Measurements from ENCODE around the gene MAP4K2. TPM values are rescaled to one million over a fixed set of nuclear protein-coding genes. Genes with fewer than 3 reads are reported as not detected.

The MAP4K2 gene
- total and polyA plus RNA-seq, 7 donors, result 9.0 to 23.5 (median 13.6) TPM

DNA sequence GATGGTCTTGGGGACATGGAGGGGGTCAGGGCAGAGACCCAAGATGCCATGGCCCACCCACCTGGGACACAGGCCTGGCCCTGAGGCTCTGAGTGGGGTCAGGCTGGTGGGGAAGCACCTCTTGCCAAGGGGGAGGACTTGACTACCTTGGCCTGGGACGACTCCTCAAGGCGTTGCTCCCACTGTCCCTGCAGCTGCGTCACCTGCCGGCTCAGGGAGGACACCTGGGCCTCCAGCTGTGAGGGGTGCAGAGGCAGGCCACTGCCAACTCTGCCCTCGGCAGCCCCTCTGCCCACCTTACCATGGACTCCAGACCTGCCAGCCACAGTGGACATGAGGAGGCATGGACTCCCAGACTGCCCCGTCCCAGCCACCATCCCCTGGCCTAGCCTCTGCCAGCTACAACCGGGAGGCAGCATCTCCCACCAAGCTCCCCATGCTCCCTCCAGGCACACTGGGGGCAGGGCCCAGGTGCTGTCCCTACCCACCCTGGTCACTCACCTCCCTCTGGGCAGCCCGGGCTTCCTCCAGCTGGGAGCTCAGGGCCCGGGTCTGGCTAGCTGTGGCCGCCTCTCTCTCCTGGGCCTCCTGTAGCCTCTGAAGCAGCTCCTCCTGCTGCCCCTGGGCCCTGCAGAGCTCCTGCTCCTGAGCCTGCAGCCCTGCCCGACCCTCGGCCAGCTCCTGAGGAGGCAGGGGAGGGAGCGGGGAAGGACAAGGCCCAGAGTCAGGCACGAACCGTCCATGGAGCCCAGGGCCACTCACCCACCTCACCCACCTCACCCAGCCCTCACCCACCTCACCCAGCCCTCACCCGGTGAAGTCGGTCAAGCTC lies 32.8 kb upstream of the MAP4K2 start:
- H3K36me3 ChIP-seq, result no peaks in the 10 kb centered on the region
- no peaks in the 10 kb centered on the region for H3K27me3 ChIP-seq
- no peaks in the 10 kb centered on the region for H3K9me3 ChIP-seq
- TF ChIP-seq EP300 (IDR thresholded peaks at IDR 0.05) (no peak), POLR2A (IDR thresholded peaks at IDR 0.05) (no peak), POLR2AphosphoS5 (IDR thresholded peaks at IDR 0.05) (no peak)
- TF ChIP-seq, protein P1, sequence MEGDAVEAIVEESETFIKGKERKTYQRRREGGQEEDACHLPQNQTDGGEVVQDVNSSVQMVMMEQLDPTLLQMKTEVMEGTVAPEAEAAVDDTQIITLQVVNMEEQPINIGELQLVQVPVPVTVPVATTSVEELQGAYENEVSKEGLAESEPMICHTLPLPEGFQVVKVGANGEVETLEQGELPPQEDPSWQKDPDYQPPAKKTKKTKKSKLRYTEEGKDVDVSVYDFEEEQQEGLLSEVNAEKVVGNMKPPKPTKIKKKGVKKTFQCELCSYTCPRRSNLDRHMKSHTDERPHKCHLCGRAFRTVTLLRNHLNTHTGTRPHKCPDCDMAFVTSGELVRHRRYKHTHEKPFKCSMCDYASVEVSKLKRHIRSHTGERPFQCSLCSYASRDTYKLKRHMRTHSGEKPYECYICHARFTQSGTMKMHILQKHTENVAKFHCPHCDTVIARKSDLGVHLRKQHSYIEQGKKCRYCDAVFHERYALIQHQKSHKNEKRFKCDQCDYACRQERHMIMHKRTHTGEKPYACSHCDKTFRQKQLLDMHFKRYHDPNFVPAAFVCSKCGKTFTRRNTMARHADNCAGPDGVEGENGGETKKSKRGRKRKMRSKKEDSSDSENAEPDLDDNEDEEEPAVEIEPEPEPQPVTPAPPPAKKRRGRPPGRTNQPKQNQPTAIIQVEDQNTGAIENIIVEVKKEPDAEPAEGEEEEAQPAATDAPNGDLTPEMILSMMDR (IDR thresholded peaks at IDR 0.05), result no peak
- H3K27ac ChIP-seq, result no peak overlapping the region
- no peaks in the 10 kb centered on the region for H3K4me1 ChIP-seq
- DNase-seq, result no peak
- H3K4me3 ChIP-seq, result no peak overlapping the region
- intact Hi-C loops (cut with DNase I), result no loop called here
- 87 to 94% methylated on average over 17 of the region's 17 CpGs for WGBS, 2 donors

DNA sequence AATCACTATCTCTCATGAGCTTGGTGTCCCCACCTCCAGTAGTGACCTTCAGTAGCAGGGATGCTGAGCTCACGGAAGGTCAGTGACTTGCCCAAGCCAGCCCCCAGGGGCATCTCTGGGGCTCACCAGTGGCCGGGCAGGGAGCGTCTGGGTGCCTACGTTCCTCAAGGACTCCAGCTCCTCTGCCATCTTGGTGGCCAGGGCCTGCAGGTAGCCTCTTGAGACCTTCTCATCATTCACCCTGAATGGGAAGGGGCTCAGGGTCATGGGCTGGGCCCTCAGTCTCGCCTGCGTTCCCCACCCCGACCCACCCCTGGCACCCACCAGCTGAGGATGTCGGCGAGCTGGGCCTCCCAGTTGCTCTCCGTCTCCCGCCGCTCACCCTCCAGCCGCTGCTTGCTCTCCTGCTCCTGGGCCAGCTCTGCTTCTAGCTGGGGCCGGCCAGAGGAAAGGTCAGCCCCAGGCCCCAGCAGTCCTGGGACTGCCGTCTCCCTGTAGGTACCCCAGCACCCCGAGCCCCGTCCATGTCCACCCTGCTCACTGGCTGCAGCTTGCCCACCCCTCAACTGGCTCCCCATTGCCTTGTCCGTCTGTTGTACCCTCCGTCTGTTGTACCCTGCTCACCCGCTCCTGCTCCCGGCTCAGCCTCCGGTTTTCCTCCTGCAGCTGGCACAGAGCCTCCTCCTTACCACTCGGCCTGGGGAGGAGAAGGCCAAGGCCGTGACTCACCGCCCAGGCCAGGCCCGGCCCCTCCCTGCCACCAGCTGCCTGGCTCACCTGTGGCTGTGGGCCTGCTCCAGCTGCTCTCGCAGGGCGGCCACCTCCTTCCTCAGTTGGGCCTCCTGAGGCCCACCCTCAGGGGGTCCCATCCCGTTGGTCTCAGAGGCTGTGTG lies 32.0 kb upstream of the MAP4K2 start:
- 70 to 88% methylated on average over 29 of the region's 29 CpGs for WGBS, 2 donors
- no peak for TF ChIP-seq POLR2AphosphoS5 (IDR thresholded peaks at IDR 0.05)
- no peak for TF ChIP-seq EP300 (IDR thresholded peaks at IDR 0.05)
- no peak for TF ChIP-seq POLR2A (IDR thresholded peaks at IDR 0.05)
- TF ChIP-seq, protein P1 (IDR thresholded peaks at IDR 0.05), result no peak
- H3K9me3 ChIP-seq, result no peaks in the 10 kb centered on the region
- H3K4me3 ChIP-seq, result no peak overlapping the region
- H3K27ac ChIP-seq, result no peak overlapping the region
- no peaks in the 10 kb centered on the region for H3K4me1 ChIP-seq
- H3K36me3 ChIP-seq, result no peaks in the 10 kb centered on the region
- DNase-seq, result no peak
- intact Hi-C loops (cut with DNase I), result no loop called here
- H3K27me3 ChIP-seq, result no peaks in the 10 kb centered on the region

DNA sequence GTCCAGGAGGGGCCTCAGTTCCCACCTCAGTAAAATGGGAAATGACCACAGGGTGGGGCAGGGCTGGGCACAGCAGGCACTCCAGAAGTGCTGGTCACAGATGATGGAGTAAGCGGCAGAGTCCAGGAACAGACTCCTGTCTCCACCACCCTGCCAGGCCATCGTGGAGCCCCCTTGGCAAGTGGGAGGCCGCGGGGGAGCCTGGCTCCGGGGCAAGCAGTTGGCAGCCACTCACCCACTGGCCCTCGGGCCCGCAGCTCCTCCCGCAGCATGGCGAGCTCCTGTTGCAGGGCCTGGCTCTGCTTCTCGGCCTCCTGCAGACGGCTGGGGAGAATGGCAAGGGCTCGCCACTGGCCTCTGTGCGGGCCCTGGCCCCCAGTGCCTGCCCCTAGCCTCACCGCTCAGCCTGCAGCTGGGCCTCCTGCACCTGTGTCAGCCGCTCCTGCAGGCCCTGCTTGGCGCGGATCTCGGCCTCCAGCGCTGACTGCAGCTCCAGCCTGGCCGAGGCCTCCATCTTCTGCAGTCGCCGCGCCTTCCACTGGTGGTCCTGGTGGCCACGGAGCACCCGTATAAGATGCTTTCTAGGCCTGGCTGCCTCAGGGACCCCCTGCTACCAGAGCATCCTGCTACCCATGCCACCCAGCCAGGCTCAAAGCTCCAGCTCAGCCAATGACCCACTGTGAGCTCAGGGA lies 31.2 kb upstream of the MAP4K2 start:
- TF ChIP-seq EP300 (IDR thresholded peaks at IDR 0.05) (no peak), POLR2AphosphoS5 (IDR thresholded peaks at IDR 0.05) (no peak), POLR2A (IDR thresholded peaks at IDR 0.05) (no peak)
- Histone ChIP-seq H3K4me1 (no peaks in the 10 kb centered on the region), H3K4me3 (no peak overlapping the region), H3K27ac (no peak overlapping the region), H3K9me3 (no peaks in the 10 kb centered on the region), H3K36me3 (no peaks in the 10 kb centered on the region), H3K27me3 (no peaks in the 10 kb centered on the region)
- no peak for DNase-seq
- 93 to 94% methylated on average over 25 of the region's 25 CpGs for WGBS, 2 donors
- intact Hi-C loops (cut with DNase I), result no loop called here

DNA sequence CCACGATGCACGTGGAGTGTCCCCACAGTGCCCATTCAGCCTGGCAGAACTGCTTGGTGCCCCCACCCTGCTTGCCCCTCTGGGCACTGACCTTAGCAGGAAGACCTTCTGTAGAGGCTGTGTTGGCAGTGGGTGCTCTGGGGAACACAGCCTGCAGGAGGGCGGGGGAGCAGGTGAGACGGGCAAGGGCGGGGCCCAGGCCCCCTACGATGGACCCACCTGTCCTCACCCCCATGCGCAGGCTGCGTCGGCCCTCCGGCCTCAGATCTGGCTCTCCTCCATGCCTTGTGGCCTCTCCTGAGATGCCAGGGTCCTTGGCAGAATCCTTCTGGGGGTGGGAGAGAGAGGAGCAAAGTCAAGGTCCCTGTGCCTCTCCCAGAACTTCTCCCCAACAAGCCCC lies 30.5 kb upstream of the MAP4K2 start:
- no peak for DNase-seq
- H3K27me3 ChIP-seq, result no peaks in the 10 kb centered on the region
- no peak overlapping the region for H3K27ac ChIP-seq
- WGBS, 2 donors, result 84 to 92% methylated on average over 10 of the region's 10 CpGs
- H3K4me1 ChIP-seq, result no peaks in the 10 kb centered on the region
- intact Hi-C loops (cut with DNase I), result no loop called here
- no peaks in the 10 kb centered on the region for H3K9me3 ChIP-seq
- H3K36me3 ChIP-seq, result no peaks in the 10 kb centered on the region
- no peak for TF ChIP-seq POLR2A (IDR thresholded peaks at IDR 0.05)
- TF ChIP-seq EP300 (IDR thresholded peaks at IDR 0.05), result no peak
- TF ChIP-seq, protein P1 (IDR thresholded peaks at IDR 0.05), result no peak
- TF ChIP-seq POLR2AphosphoS5 (IDR thresholded peaks at IDR 0.05), result no peak
- no peak overlapping the region for H3K4me3 ChIP-seq

DNA sequence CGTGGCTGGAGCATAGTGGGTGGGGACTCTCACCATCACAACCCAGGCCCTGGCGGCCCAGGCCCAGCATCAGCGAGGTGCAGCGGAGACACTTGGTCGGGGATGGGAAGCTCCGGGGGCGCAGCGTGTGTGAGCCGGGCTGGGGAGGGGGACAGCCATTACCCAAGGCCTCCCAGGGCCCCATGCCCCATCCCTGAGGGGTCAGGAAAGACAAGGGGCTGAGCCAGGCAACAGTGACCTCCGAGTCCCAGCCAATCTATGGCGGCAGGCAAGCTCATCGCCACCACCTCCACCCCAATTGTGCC lies 30.1 kb upstream of the MAP4K2 start:
- intact Hi-C loops (cut with DNase I), result no loop called here
- Histone ChIP-seq H3K36me3 (no peaks in the 10 kb centered on the region), H3K4me1 (no peaks in the 10 kb centered on the region), H3K4me3 (no peak overlapping the region), H3K27me3 (no peaks in the 10 kb centered on the region), H3K9me3 (no peaks in the 10 kb centered on the region), H3K27ac (no peak overlapping the region)
- TF ChIP-seq, protein P1 (IDR thresholded peaks at IDR 0.05), result no peak
- TF ChIP-seq EP300 (IDR thresholded peaks at IDR 0.05), result no peak
- TF ChIP-seq POLR2AphosphoS5 (IDR thresholded peaks at IDR 0.05), result no peak
- no peak for TF ChIP-seq POLR2A (IDR thresholded peaks at IDR 0.05)
- DNase-seq, result no peak
- WGBS, 2 donors, result 93 to 94% methylated on average over 12 of the region's 12 CpGs

All from sigmoid colon (tissue), 7 donors.